NCI-H1436 (cell line): Measurements from ENCODE around the gene RAD51B.
"Not testable (repeated sequence)": the region's sequence is repeated elsewhere in the genome, so short reads cannot be mapped to it uniquely, and the experiment has no call there.

Experiments used
- DNase-seq: peaks from one replicate; lab custom pipeline; 2025; lab: John Stamatoyannopoulos, UW

RAD51B gene

GRCh38 chr14:68655911-68656316 is 836.3 kb downstream of the RAD51B start:
- DNase-seq, result no peak

DNA sequence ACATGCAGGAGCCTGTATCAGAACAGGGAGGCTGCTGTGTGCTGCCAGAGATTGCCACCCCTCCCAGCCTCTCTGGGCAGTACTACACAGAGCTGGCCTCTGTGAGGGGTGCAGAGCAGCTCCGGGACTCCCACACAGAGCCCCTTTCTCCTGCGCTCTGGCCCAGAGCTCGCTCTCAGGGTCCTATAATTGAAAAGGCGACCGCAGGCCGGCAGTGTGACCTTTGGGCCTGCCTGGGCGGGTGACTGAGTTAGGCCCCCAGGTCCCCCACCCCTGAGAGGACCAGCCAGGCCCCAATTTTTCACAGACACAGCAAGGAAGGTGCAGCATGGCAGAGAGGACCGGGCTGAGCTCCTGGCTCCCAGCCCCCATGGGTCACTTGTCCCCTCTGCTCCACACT is 836.9 kb downstream of the RAD51B start:
- DNase-seq, result no peak

GRCh38 chr14:68657300-68658028 is 837.9 kb downstream of the RAD51B start:
- no peak for DNase-seq

DNA sequence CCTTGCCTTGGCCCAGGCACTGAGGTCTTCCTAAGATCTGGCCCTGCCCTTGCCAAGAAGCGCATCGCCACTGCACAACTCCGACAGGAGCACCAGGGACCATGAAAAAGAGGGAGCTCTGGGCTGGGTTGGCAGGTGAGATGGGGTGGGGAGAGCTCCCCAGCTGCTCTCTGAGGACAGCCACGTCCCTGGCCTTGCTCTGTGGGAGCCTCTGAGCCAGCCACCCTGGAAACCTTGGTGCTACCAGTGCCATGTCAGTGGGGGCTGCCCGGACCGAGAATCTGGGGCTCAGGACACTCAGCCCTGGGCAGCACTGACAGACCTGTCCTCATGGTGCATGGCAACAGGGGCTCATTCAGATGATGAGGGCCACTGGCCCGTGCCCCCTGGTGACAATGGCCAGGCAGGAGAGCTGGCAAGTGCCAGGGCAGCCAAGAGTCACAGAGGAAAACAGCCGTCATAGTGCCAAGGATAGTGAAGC is 838.5 kb downstream of the RAD51B start:
- DNase-seq, result no peak

GRCh38 chr14:68658943-68659931 is 839.7 kb downstream of the RAD51B start:
- no peak for DNase-seq

GRCh38 chr14:68660495-68660894 is 840.9 kb downstream of the RAD51B start:
- DNase-seq, result no peak

DNA sequence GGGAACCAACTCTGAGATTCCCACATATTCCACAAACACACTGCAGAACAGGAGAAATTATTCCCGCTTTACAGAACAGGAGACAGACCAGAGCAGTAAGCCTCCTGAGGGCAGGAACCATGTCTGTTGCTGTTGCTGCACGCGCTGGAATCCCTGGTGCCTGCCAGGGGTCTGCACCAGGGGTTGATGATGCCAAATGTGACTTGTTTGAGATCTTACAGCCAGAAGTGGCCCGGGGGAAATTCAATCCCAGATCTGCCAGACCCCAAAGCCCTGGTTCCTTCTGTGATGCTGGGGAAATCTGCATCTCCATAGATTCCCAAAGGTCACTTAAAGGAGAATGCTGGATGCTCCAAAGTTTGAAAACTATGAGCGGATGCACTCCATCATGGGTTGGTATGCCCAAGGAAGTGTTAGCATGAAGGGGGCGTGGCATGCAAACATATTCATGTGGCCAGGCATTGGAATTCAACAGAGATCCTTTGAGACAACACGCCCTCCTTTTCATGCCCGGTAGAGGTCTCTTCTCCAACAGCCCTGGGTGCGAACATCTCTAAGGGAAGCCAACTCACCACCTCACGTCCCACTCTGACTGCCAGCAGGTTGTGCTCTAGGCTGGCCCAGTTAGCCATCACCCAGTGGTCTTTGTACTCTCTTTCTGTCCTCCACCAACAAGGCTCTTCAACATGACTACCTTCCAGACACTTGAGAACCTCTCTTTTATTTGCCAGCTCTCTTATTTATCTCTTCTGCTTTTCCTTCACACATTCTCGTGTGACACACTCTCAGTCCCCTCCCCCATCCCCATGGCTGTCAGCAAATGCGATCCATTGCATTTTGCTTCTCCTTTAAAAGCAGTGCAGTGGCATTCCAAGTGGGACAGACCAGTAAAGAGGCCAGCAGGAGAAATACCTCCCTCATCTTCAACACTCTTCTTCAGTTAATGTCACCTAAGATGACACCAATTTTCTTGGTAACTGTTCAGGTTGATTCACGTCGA is 841.9 kb downstream of the RAD51B start:
- DNase-seq, result no peak

GRCh38 chr14:68662392-68662791 is 842.8 kb downstream of the RAD51B start:
- DNase-seq, result no peak

DNA sequence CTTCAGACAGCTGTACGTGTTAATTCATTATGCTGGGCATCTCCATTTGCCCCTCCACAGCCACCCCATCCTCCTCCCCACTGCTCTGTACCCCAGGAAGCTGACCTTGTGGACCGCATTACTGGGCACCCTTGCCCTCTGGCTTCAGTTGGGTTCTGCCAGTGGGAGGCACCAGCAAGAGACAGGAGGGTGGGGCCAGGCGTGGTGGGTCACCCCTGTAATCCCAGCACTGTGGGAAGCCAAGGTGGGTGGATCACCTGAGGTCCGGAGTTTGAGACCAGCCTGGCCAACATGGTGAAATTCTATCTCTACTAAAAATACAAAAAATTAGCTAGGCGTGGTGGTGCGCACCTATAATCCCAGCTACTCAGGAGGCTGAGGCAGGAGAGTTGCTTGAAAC is 843.2 kb downstream of the RAD51B start:
- DNase-seq, result not testable (repeated sequence)

DNA sequence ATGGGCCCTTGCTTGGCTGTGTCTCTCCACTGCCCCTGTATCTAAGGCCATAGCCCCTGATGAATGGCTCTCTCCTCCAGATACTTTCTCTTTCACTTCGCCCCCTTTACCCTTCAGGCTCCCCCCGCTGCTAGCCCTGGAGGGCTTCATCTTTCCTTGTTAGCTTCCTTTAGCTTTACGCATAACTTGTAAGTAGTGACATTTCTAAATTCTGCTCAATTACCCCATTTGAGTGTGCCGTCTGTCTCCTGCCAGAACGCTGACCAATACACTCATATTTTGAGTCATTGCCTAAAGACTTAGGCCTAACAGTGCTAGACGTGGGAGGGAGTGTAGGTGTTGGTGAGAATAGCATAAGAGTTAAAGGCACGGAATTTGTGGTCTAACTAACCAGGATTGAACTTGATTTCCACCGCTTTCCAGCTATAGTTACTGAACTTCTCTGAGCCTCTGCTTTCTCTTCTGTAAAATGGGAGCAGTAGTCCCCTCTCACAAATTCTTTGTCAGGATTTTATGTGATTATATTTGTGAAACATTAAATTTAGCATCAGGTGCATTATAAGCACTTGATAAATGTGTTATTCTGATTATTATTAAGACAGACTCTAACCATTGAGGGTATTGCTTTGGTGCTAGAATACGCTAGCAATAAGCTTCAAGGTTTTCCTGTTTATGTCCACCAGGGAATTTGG is 844.0 kb downstream of the RAD51B start:
- DNase-seq, result no peak

GRCh38 chr14:68664225-68664681 is 844.7 kb downstream of the RAD51B start:
- DNase-seq, result no peak

GRCh38 chr14:68665131-68665530 is 845.6 kb downstream of the RAD51B start:
- DNase-seq, result no peak

DNA sequence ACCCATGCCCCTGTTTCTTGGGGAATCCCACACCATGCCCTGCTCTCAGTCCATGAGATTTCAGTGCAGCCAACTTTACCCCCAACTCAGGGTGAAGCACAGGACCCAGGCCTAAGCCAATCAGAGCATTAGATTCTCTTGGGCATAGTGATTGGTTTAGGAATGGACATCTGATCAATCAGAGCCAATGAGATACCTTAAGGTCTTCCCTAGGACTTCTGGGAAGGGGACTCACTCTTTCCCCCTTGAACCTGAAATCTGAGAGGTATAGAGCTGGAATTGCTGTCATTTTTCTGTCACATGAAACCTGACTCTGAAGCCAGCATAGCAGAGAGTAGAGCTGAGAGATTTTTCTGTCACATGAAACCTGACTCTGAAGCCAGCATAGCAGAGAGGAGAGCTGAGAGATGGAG is 846.2 kb downstream of the RAD51B start:
- DNase-seq, result no peak

GRCh38 chr14:68666236-68666635 is 846.7 kb downstream of the RAD51B start:
- DNase-seq, result no peak

DNA sequence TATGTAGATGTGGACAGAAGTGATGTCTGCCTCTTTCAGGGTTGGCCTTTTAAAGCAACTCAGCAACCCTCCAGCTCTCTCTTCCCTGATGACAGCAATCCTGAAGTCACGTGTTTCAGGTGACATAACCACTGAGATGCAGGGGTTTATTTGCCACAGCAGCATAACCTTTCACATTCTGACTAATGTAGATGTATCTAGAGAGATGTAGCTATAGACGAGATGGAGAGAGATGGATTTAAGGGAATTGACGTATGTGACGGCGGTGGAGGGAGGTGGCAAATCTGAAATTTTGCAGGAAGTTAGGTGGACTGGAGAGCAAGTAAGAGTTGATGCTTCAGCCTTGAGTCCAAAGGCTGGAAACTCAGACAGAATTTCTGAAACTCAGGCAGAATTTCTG is 847.3 kb downstream of the RAD51B start:
- no peak for DNase-seq

DNA sequence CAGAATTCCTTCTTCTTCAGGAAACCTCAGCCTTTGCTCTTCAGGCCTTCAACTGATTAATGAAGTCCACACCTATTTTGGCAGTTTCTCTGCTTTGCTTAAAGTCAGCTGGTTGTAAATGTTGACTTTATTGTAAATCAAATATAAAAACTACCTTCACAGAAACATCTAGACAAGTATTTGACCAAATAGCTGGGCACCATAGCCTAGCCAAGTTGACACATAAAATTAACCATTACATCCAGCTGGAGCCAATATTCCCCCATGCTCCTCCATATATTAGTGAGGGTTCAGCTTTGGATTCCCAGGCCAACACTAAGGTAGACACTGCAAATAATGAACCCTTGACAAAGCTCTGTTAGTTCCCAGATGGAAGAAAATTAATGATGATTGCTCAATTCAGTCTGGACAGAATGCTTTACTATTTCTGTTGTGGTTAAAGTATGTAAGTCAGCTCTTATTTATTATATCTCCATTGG is 847.8 kb downstream of the RAD51B start:
- no peak for DNase-seq

- no peak for DNase-seq
Measured at GRCh38 chr14:68668028-68668427, 848.4 kb downstream of the RAD51B start.

DNA sequence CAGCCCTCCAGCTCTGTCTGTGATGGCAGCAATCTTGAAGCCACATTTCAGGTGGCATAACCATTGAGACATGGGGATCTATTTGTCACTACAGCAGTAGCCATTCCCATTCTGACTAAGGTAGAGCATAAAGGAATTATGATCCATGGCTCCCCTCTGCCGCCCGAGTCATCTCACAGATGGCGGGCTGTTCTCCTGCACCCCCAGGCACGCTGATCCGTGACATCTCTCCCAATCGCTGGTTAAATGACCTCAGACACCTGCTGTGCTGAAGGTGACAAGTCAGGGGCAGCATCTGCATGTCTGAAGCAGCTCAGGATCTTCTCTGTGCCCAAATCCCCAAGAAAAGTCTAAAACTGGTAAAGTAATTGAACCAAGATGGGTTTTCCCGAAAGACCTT is 849.0 kb downstream of the RAD51B start:
- no peak for DNase-seq

DNA sequence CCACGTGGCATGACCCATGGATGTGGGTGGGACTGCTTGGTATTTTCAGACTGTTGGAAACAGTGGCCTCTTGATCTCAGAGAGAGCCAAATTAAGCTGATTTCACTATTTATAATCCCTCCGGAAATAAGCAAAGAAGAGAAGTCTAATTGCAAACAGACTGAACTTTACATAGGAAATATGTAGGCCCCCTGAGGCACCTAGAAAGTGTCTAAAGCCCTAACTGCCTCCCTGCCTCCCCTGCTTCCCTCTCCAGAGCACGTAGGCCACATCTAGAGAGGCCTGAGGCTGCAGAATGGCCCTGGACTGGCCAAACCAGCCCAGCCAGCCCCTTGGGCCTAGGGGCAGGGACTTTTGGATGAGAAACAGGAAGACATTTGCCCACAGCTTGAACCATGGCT is 849.5 kb downstream of the RAD51B start:
- no peak for DNase-seq

- no peak for DNase-seq
Measured at GRCh38 chr14:68669603-68670358, 850.2 kb downstream of the RAD51B start.
